ENCODE results near the gene HTR6. TPM values are rescaled to one million over a fixed set of nuclear protein-coding genes. Genes with fewer than 3 reads are reported as not detected.
"Not testable (repeated sequence)": the region's sequence is repeated elsewhere in the genome, so short reads cannot be mapped to it uniquely, and the experiment has no call there.

The HTR6 gene
- total RNA-seq, 4 donors from 2014 or later = not detected

GRCh38 chr1:19637606-19638005 is 27.1 kb upstream of the HTR6 start:
- Histone ChIP-seq H3K27ac (no peak overlapping the region), H3K9me3 (no peaks in the 10 kb centered on the region), H3K36me3 (no peaks in the 10 kb centered on the region), H3K27me3 (no peaks in the 10 kb centered on the region), H3K4me1 (peaks cover 0 to 10% of the 10 kb centered on the region in 2 donors), H3K4me3 (replicated peaks in 1 of 3) (no peak overlapping the region)
- TF ChIP-seq CTCF (IDR thresholded peaks at IDR 0.05) (no peak), POLR2A (IDR thresholded peaks at IDR 0.05) (no peak)
- DNase-seq = no peak
- 89 to 90% methylated on average over 10 of the region's 10 CpGs for WGBS, 2 donors
- intact Hi-C loops (cut with DNase I) = no loop called here

- H3K27ac ChIP-seq; H3K9me3 ChIP-seq; H3K27me3 ChIP-seq; H3K36me3 ChIP-seq; H3K4me3 ChIP-seq (replicated peaks in 1 of 3); DNase-seq; intact Hi-C loops (cut with DNase I): not testable (repeated sequence)
- H3K4me1 ChIP-seq = peaks cover 0 to 18% of the 10 kb centered on the region in 2 donors
- WGBS, 2 donors = 80 to 82% methylated on average over 10 of the region's 10 CpGs
Observed at GRCh38 chr1:19639228-19639627, 25.4 kb upstream of the HTR6 start.

GRCh38 chr1:19639999-19640362 is 24.7 kb upstream of the HTR6 start:
- intact Hi-C loops (cut with DNase I) = loop anchor here (10.0 kb wide), 2 partner anchors 45 to 155 kb away; partner anchors contain the start of gene CAPZB
- DNase-seq = no peak

GRCh38 chr1:19640363-19641316 is 24.0 kb upstream of the HTR6 start:
- H3K4me1 ChIP-seq = peaks cover 0 to 18% of the 10 kb centered on the region in 2 donors
- DNase-seq = peak; percentile 48 to 53
- H3K36me3 ChIP-seq = no peaks in the 10 kb centered on the region
- no peaks in the 10 kb centered on the region for H3K9me3 ChIP-seq
- 42 to 45% methylated on average over 11 to 14 of the region's 14 CpGs for WGBS, 2 donors
- TF ChIP-seq POLR2A (IDR thresholded peaks at IDR 0.05) (no peak), CTCF (IDR thresholded peaks at IDR 0.05) (peak in 3 of 6 experiments; percentile 12 to 36 (median 19))
- intact Hi-C loops (cut with DNase I) = loop anchor here (10.0 kb wide), 2 partner anchors 46 to 156 kb away; partner anchors contain the start of gene CAPZB
- H3K4me3 ChIP-seq (replicated peaks in 1 of 3) = no peak overlapping the region
- no peaks in the 10 kb centered on the region for H3K27me3 ChIP-seq
- H3K27ac ChIP-seq = no peak overlapping the region

More at GRCh38 chr1:19639999-19640362, 24.7 kb upstream of the HTR6 start:
- H3K36me3 ChIP-seq = no peaks in the 10 kb centered on the region
- TF ChIP-seq POLR2A (IDR thresholded peaks at IDR 0.05) (no peak), CTCF (IDR thresholded peaks at IDR 0.05) (no peak)
- H3K4me3 ChIP-seq (replicated peaks in 1 of 3) = no peak overlapping the region
- WGBS, 2 donors = 84 to 87% methylated on average over 3 of the region's 3 CpGs
- no peaks in the 10 kb centered on the region for H3K9me3 ChIP-seq
- H3K27me3 ChIP-seq = no peaks in the 10 kb centered on the region
- H3K4me1 ChIP-seq = peaks cover 0 to 18% of the 10 kb centered on the region in 2 donors
- H3K27ac ChIP-seq = no peak overlapping the region

GRCh38 chr1:19643121-19643520 is 21.6 kb upstream of the HTR6 start:
- H3K36me3 ChIP-seq = no peaks in the 10 kb centered on the region
- no peak overlapping the region for H3K4me3 ChIP-seq (replicated peaks in 1 of 3)
- H3K9me3 ChIP-seq = no peaks in the 10 kb centered on the region
- intact Hi-C loops (cut with DNase I) = loop anchor here (10.0 kb wide), 2 partner anchors 48 to 158 kb away; partner anchors contain the start of gene CAPZB
- 62 to 67% methylated on average over 7 of the region's 7 CpGs for WGBS, 2 donors
- H3K27me3 ChIP-seq = no peaks in the 10 kb centered on the region
- DNase-seq = no peak
- TF ChIP-seq POLR2A (IDR thresholded peaks at IDR 0.05) = no peak
- TF ChIP-seq CTCF (IDR thresholded peaks at IDR 0.05) = no peak
- peak overlapping the region in 2 of 3 donors; percentile 69 to 77 for H3K27ac ChIP-seq
- peaks cover 0 to 31% of the 10 kb centered on the region in 2 donors for H3K4me1 ChIP-seq
